Fibroblast of gingiva (primary cell): ENCODE data around the gene PTN.
"Not testable (repeated sequence)": the region's sequence is repeated elsewhere in the genome, so short reads cannot be mapped to it uniquely, and the experiment has no call there.

Source experiments
- DNase-seq: peaks from one replicate; pipeline ENCODE4 v3.0.0-alpha.2; 2011; ENCODE audit warnings: low read depth

Gene PTN

DNA sequence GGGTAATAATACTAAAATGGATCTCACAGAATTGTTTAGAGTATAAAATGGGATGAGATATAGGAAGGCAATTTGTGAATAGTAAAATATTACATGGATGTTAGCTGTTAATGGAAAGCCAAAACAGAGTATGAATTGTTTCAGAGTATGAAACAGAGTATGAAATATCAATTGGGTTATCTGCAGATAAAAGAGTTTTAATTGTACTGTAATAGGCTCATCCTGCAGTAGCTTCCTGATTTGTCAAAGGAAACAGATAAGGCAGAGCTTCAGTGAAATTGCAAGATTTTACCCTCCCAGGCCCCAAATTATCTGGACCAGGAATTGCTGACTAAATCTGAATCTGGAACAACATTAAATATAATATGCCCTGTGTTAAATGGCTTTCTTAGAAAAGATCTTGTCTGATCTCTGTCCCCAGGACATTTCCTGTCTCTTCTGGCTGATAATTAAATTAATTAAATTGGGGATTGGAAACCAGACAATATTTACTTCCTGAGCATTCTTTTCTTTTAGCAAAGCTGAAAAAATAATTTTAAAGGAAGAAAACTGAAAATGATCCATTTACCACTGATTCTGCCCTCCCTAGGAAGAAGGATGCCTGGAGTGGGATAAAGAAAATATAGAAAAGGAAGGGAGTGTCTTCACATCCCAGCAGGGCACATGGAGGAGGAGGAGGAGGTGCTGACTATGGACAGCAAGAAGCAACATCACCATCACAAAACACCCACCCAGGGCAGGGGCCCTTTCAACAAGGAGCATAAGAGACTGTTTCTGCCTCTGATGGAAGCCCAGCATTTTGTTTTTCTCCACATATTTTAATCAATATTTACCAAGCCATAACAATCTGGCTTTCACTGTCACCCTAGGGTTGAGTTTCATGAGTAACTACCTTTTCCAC lies 18.5 kb downstream of the PTN start:
- no peak for DNase-seq

DNA sequence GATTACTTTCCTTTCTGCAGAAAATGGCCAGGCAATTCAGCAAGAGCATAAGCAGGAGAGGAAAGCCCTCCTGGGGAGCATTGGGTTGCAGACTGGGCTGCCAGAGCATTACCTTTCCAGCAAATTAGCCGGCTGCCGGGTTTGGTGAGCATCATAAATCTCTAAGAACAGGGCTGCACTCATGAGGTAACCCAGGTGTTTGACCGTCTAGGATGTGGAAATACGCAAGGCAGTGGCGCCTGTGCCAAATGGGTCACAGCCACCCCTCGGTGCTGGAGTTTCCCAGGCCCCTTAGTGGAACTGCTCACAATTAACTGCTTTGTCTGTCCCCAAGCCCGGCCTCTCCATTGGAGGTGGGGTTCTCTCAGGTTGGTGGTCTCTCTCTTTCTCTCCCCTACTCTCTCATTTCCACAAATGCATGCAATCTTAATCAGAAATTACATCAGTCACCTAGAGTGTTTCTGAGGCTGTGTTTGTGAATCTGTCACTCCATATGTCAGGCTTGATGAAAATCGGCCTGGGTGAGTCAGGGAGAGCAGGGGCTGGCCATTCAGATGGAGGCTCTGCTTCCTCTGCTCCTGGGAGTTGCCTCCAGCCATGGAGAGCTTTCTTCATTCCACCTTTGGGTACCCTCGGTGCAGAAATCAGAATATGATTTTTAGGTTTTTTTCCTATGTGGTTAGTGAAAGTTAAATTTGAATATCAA lies 26.7 kb downstream of the PTN start:
- no peak for DNase-seq

DNA sequence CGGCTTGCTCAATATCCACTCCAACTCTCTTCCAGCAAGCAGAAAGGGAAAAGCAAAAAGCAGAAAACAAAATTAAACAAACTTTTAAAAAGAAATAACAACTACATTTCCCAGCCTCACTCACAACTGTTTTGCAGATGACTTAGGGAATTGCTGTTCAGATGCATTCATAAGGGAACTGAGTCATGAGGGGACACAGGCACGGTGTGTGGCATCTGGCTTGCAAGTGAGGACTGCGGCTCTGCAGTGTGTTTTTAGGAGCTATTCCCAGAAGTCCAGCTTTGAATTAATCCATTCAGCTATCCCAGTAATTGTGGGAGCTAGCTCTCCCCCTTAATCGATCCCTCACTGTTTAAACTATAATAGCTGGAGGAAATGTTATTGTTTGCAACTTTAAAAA lies 30.3 kb downstream of the PTN start:
- DNase-seq: no peak

DNA sequence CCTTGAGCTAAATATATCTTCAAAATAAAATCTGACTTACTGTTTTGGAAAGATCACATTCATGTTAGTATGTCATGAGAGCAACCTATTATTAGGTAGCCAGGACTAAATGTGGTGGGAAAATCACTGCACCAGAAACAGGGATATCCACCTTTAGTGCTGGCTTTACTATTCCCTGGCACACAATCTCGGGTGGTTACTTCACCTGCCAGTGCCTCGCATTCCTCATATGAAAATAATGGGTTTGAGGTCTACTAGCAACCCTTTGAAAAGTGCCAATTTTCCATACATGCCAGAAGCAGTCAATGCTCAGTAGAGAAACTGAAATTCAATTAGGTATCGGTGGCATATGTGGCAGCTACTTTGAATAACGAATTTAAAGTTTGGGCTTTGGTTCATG lies 36.8 kb downstream of the PTN start:
- DNase-seq: no peak

DNA sequence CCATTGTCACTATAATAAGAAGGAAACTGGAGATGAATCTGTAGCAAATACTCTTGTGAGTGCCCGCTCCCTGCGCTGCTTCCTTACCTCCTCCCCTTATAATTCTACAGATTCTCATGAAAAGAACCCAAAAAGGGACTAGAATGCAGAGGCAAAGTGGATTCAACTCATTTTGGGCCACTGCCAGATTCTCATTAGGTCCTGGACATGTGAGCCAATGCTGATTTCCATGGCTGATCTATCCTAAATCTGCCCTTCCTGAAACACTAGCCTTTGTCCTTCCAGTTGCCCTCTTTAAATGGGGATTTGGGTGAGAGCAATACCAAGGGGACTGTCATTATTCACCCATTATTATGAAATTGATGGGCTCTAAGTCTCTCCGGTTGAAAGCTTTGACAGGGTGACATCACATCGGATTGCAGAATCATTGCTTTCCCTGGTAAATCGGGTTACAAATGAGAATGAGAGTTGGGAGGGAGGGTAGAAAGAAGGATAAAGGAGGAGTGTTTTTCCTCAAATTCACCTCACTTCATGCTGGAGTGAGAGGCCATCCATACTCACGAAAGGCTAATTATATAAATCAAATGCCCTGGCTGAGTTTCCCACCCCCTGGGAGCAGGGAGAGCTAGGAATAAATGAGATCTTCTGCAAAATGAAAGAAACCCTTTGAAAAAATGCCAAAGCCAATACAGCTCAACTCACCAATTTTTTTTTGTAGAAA lies 37.5 kb downstream of the PTN start:
- no peak for DNase-seq

DNA sequence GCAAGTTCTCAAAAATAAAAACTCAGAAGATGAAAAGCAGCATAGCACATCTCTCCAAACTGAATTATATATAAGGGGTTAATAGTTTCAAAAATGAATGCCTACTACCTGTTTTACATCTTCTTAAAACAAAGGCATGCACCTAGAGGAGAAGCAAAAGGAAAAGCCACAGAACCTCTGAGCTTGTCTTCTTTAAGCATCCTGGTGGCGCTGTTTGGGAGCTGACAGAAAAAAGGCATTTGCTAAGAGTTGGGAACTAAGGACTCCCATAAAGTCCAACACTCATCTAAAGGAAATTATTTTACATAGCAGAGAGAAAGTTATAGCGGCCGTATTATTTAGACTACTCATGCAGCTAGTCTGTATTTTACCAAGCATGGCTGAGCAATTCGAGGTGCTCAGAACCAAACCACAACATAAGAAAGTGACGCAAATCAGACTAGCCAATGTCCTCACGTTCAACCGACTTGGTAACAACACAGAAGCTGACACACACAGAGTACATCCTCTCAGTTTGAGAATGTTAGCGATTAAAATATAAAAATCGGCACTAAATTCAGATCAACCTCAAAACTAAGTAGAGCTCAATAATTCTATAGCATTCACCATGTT lies 38.8 kb downstream of the PTN start:
- no peak for DNase-seq

DNA sequence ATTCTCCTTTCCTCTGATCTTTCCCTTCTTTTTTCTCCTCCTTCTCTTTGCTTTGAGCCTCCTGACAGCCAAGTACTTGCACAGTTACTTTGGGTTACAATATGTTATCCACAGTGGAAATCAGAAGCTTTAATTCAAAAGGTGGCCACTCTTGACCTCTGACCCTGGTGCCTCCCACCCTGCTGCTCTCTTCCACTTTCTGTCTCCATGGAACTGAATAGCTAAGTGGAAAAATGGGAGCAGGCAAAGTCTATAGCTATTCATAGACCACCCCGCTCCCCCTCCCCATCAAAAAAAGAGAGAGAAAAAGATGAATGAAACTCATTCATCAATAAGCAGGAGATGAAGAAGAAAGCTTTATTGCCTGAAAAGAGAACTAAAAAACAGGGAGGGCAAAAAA lies 39.4 kb downstream of the PTN start:
- no peak for DNase-seq

DNA sequence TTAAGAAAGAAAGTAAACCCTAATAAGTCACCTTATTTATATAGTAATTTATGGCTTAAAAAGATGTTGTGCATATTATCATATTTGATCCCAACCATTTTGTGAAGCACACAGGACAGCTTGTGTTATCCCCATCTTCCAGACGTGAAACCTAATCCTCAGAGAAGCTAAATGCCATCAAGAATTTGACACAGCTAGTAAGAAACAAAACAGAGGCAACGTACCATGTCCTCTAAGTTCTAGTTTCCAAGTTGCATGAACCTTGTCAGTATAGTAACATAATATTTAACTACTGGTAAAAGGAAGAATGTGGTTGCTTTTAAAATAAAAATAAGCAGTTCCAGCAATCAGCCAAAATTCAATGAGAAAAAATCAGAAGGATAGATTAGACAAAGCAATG lies 41.5 kb downstream of the PTN start:
- DNase-seq: no peak

DNA sequence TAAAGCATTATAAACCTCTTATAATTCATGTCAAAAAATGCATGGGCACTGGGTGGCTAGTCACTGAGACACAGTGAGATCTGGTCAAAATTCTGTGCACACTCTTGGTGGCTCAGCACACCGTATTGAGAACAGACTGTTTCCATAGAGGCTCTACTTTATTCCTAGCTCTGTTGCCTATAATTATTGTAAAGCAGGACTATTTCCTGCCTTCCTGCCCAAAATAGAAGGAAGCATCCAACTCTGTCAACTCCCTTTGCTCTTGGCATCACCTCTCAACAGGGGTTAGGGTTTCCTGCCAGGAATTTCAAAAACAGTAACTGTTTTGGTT lies 45.1 kb downstream of the PTN start:
- DNase-seq: no peak

DNA sequence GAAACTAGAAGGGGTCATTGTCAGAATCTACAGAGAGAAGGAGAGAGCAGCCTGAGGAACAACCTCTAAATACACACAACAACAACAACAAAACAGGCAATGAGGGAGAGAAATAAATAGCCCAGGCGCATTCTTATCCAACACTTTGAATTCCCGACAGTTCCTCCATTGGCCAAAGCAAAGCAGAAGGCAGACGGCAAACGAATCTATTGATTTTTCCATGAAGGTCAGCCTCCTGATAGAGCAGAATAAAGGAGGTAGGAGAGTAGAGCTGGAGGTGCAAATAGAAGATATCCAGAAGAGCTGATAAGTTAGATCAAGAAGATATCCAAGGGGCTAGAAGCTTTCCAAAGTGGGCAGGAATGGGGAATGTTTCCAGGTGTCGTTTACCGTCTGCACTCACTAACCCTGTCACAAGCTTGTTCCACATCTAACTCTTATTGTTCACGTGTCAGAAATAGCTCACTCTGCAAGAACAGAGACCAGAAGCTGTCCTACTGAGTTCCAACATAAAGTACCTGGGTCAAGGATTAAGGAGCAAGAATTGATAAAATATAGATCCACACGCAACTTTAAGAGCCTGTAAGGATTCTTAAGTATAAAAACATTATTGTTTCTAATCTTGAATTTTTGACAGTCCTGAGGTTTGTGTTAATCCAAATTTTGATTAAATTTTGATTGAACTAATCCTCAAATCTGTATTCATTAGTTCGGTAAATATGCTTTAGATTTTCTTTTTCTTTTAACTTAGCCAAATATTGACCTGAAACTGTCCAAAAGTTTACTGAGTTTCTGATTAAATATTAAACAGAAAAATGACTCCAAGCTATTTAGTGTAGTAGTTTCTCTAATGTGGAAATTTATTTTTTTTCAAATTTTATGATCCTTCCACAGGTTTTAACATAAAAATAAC lies 45.7 kb downstream of the PTN start:
- DNase-seq: no peak

DNA sequence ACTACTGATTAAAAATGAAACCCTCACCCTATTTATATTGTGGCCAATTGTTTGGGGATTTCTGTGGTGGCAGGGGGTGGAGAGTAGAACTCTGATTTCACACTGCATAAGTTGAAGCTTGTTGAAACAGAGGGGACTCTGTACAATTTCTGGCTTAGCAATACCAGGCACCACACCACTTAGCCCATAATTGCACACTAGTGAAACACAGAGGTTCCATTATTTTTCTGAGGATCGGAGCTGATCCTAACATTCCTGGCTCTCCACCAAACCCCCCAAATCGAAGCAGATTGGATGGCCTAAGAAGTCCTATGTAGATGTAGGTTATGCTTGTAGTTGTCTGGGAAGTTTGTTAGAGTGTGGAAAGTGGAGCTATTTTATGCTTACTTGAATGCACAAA lies 47.0 kb downstream of the PTN start:
- no peak for DNase-seq

DNA sequence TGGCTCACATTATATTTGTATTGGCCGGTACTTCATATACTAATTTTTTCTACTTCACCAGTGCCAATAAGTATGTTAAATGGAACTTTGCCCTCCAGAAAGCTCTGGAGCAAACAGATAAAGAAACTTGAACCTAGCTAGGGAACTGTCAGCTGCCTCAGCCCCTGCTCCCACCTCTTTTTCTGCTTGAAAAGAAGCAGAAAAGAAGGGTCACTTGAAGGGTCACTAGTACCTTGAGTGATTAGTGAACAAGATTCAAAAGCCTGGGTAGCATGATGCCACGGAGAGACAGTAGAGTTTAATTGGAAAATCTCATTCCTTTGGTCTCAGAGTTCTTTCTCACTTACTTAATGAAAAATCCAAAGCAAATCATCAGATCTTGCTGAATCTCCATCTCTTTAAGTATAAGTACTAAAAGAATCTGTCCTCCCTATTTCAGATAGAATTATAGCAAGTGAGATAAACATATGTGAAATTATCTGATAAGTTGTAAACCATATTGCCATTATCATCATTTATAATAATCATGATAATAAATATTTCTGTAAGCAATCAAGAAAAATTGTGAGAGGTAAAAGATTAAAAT lies 47.7 kb downstream of the PTN start:
- no peak for DNase-seq

DNA sequence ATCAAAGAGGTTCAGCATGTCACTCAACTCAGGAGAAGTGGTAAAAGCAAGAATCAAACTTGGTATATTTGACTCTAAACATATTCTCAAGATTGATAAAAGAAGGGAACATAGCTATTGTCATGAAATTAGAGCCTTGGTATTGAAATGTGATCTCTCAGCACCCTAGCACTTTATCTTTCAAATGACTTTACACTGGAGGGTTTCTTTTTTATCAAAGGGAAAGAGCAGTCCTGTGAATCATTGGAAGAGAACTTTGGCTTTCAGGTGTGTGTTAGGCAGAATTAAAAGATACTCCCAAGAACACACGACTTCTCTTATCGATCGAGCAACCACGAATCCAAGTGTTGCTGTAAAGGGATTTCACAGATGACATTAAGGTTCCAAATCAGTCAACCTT lies 54.4 kb downstream of the PTN start:
- DNase-seq: no peak

DNA sequence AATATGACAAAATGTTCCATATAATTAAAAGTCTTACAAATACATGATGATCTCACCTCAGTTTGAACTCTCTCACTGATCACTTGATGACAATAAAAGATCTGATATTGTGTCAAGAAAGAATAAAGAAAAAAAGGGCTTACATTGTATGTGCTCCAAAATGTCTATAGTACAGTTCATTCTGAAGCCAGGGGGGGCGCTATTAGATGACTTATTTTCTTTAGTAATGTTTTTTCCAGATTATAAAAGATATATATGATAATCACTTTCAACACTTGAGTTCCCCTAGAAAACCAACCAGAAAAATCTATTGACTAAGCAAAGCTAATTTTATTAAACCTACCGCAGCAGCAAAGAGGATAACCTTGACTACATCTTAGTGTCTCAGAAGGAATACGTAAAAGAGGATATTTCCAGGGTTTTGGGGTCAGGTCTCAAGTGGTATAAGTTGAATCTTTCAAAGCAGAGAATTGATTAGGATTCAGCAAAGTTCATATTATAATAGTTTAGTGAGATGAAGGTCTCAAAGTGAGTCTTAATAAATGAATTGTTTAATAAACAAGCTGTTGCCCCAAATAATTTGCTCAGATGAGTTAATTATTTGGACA lies 55.8 kb downstream of the PTN start:
- no peak for DNase-seq

DNA sequence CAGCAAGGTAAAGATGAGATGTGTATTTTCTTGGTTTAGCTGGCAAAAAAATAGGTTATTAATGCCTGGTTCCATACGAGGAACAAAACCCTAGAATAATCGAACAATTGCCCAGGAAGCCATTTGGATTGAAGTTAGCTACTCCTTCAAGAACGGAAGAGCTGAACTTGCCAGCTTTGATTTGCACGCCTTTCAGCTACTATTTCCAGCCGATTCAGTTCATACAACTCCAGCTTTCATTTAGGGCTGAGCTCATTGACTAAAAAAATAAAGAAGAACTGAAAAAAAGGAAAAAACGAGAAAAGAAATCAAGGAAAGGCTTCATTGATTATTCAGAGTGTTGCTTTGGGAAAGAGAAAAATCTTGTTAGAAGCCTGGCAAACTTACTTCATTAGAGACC lies 60.4 kb downstream of the PTN start:
- no peak for DNase-seq

DNA sequence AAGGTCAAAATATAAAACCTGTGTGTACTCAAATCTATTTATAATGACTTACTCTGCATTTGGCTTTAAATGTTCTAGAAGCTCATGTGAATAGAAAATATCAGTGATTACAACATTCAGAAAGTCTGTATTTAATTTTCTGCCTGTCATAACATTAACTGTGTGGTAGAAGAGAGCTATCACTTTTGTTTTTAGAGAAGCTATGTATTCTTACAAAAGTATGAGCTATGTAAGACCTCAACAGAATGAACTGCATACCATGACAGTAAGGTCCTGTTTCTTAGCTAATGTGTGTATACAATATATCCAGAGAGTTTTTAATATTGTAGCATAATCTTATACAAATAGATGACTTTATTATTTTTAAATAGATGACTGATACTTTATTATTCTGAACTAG lies 61.5 kb downstream of the PTN start:
- peak; percentile 45 for DNase-seq

DNA sequence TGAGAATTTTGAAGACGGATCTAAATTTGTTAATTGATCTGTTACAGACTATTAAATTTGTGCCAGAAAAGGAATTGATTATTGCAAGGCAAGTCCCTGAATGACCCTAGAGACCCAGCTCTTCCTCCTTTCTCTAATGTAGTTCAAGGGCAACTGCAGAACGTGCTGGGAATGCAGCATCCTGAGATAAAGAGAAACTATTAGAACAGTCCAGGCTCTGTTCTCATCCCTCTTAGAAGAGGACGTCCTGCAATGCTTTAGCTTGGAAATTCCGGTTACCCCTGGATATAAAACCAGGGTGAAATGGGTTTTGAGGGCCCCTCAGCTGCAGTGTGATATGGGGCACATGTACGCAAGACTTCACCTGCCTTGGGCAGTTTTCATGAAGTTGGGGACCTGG lies 67.3 kb downstream of the PTN start:
- DNase-seq: no peak

DNA sequence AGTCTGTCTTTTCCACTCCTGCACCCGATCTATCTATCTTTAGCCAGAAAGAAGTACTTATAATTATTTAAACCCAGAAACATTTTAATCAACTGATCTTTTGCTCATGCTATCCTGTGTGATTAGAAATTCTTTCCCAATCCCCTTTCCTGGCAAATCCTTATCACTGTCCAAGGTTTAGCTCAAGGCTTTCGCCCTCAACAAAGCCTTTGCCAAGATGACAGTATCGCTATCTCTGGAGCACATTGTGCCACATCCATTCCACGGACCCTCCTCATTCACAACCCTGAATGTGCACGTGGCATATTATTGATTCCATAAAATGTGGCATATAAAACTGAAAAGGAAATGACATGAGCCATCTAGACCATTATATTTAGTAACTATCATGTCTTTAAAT lies 71.3 kb downstream of the PTN start:
- DNase-seq: no peak

DNA sequence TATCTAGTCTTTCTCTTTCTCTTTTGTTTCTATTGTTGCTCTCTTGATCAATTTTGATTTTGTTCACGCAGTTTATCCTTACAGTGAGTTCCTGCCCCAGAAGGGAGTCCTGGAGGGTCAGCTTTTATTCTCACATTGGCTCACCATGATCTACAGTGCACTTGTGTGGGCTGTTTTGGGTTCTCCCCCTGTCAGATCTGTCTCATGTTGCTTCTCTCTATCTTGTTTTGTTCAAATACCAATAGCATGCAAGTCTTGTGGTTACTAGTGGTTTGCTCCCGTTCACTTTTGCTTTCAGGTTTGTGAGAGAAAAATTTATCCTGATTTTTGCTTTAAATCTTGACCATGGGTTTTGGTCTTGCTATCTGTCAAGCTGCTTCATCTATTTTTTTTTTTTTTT lies 74.3 kb downstream of the PTN start:
- no peak for DNase-seq

DNA sequence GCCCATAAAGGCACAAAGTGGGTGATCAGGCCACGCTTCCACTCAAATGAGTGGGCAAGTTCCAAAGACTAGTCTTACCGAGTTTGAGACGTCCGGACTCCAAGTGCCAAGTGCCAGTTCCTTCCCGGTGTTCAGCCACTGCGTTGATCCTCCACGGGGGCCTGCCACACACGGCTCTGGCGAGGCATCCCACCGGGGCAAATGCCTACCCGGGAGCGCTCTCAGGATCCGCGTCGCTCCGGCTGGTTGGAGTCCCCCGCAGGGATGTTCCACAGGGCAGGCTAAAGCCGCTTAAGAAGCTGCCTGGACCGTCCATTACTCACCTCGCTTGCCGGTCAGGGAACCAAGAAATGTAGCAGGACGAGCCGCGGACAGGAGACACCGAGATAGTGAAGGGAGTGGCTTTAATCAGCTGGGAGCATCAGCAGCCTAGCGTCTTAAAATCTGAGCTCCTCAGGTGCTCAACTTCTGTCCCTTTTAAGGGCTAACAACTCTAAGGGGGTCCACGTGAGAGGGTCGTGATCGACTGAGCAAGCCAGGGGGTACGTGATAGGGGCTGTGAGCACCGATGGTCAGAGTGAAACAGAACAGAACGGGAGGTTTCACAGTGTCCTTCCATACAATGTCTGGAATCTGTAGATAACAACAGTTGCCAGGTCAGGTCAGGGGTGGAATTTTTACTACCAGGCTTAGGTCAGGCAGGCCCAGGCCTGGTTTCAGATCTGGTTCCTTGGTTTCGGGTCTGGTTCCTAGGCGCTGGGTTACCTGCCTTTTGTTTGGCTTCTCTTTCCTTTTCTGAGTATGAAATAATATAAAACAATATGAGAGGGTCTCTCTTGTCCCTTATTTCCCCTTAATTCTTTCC lies 75.3 kb downstream of the PTN start:
- DNase-seq: not testable (repeated sequence)
